Astrocyte (in vitro differentiated cells and primary cell): ENCODE data around the gene TMEM63B.

Experiments
- EZH2 ChIP-seq: IDR thresholded peaks from 2 replicates; pipeline ENCODE4 v1.6.1; 2012; ENCODE audit warnings: mild to moderate bottlenecking, low read length, inconsistent platforms; ENCODE audit not compliant: insufficient read depth
- TF ChIP-seq, protein P1 (sequence below): IDR thresholded peaks from 2 replicates; pipeline ENCODE4 v1.5.1; 2011; ENCODE audit warnings: low read depth, mild to moderate bottlenecking, inconsistent platforms, low read length, moderate library complexity; ENCODE audit not compliant: insufficient read depth

DNA sequence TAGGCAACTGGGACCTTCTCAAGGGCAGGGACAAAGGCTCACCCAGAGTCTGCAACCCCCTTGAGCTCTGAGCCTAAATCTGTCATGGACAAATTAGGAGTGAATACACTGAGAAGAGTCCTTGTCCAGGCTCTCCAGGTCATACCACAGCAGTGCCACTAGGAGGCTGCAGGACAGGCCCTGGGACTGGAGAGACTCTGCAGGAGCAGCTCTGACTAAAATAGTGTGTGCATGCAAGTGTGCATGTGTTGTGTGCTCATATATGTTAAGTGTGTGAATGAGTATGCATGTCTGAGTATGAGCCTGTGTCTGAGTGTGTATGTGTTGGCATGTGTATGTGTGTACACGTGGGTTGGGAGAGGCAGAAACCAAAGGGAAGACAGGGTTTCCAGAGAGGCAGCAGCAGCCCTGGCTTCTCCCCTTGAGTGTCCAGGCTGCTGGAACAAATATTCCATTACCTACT, 27.2 kb upstream of the TMEM63B start:
- TF ChIP-seq, protein P1, sequence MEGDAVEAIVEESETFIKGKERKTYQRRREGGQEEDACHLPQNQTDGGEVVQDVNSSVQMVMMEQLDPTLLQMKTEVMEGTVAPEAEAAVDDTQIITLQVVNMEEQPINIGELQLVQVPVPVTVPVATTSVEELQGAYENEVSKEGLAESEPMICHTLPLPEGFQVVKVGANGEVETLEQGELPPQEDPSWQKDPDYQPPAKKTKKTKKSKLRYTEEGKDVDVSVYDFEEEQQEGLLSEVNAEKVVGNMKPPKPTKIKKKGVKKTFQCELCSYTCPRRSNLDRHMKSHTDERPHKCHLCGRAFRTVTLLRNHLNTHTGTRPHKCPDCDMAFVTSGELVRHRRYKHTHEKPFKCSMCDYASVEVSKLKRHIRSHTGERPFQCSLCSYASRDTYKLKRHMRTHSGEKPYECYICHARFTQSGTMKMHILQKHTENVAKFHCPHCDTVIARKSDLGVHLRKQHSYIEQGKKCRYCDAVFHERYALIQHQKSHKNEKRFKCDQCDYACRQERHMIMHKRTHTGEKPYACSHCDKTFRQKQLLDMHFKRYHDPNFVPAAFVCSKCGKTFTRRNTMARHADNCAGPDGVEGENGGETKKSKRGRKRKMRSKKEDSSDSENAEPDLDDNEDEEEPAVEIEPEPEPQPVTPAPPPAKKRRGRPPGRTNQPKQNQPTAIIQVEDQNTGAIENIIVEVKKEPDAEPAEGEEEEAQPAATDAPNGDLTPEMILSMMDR = peak; percentile 65
- no peak for TF ChIP-seq EZH2
